ENCODE measurements around the gene PRR12. TPM values are rescaled to one million over a fixed set of nuclear protein-coding genes. Genes with fewer than 3 reads are reported as not detected.

The PRR12 gene
- total RNA-seq, 1 donor = 2.2 TPM

- Histone ChIP-seq H3K4me2 (ENCODE audit: insufficient read depth, low read length) (no peak overlapping the region), H3K9me3 (ENCODE audit: low read depth, low read length) (no peaks in the 10 kb centered on the region), H3K27ac (ENCODE audit: low read depth, low read length) (no peak overlapping the region), H3K36me3 (ENCODE audit: insufficient read depth, low read length) (peaks cover 19% of the 10 kb centered on the region), H3K79me2 (ENCODE audit: insufficient read depth, low read length) (peaks cover 70% of the 10 kb centered on the region), H3K4me1 (ENCODE audit: insufficient read depth, low read length) (peaks cover 11% of the 10 kb centered on the region), H3K4me3 (ENCODE audit: insufficient read depth, low read length) (no peak overlapping the region), H2AFZ (ENCODE audit: low read length) (no peak overlapping the region), H3K27me3 (ENCODE audit: insufficient read depth, low read length) (no peaks in the 10 kb centered on the region), H4K20me1 (ENCODE audit: insufficient read depth, low read length) (peaks cover 14% of the 10 kb centered on the region)
- peak; percentile 9 for DNase-seq (ENCODE audit: insufficient read length, low spot score, missing footprints)
- no peak for TF ChIP-seq CTCF (IDR thresholded peaks at IDR 0.05; ENCODE audit: extremely low read depth, low read depth, low read length)
Measured at GRCh38 chr19:49574206-49574755, 16.7 kb upstream of the PRR12 start.

- Histone ChIP-seq H3K27me3 (ENCODE audit: insufficient read depth, low read length) (no peaks in the 10 kb centered on the region), H3K36me3 (ENCODE audit: insufficient read depth, low read length) (peaks cover 15% of the 10 kb centered on the region), H4K20me1 (ENCODE audit: insufficient read depth, low read length) (peaks cover 12% of the 10 kb centered on the region), H3K4me2 (ENCODE audit: insufficient read depth, low read length) (peak overlapping the region; percentile 96), H3K27ac (ENCODE audit: low read depth, low read length) (peak overlapping the region; percentile 75), H3K79me2 (ENCODE audit: insufficient read depth, low read length) (peaks cover 54% of the 10 kb centered on the region), H3K9me3 (ENCODE audit: low read depth, low read length) (no peaks in the 10 kb centered on the region), H3K4me3 (ENCODE audit: insufficient read depth, low read length) (peak overlapping the region; percentile 91), H2AFZ (ENCODE audit: low read length) (no peak overlapping the region), H3K4me1 (ENCODE audit: insufficient read depth, low read length) (peaks cover 18% of the 10 kb centered on the region)
- DNase-seq (ENCODE audit: insufficient read length, low spot score, missing footprints) = no peak
- no peak for TF ChIP-seq CTCF (IDR thresholded peaks at IDR 0.05; ENCODE audit: extremely low read depth, low read depth, low read length)
Measured at GRCh38 chr19:49579193-49579592, 11.8 kb upstream of the PRR12 start.

GRCh38 chr19:49579947-49580263 lies 11.1 kb upstream of the PRR12 start:
- peaks cover 11% of the 10 kb centered on the region for H3K36me3 ChIP-seq (ENCODE audit: insufficient read depth, low read length)
- H4K20me1 ChIP-seq (ENCODE audit: insufficient read depth, low read length) = peaks cover 12% of the 10 kb centered on the region
- H3K79me2 ChIP-seq (ENCODE audit: insufficient read depth, low read length) = peaks cover 50% of the 10 kb centered on the region
- peak overlapping the region; percentile 75 for H3K27ac ChIP-seq (ENCODE audit: low read depth, low read length)
- no peaks in the 10 kb centered on the region for H3K27me3 ChIP-seq (ENCODE audit: insufficient read depth, low read length)
- TF ChIP-seq CTCF (IDR thresholded peaks at IDR 0.05; ENCODE audit: extremely low read depth, low read depth, low read length) = no peak
- peaks cover 18% of the 10 kb centered on the region for H3K4me1 ChIP-seq (ENCODE audit: insufficient read depth, low read length)
- H3K4me3 ChIP-seq (ENCODE audit: insufficient read depth, low read length) = peak overlapping the region; percentile 91
- peak overlapping the region; percentile 100 for H2AFZ ChIP-seq (ENCODE audit: low read length)
- no peaks in the 10 kb centered on the region for H3K9me3 ChIP-seq (ENCODE audit: low read depth, low read length)
- H3K4me2 ChIP-seq (ENCODE audit: insufficient read depth, low read length) = peak overlapping the region; percentile 96
- DNase-seq (ENCODE audit: insufficient read length, low spot score, missing footprints) = peak; percentile 10

DNA sequence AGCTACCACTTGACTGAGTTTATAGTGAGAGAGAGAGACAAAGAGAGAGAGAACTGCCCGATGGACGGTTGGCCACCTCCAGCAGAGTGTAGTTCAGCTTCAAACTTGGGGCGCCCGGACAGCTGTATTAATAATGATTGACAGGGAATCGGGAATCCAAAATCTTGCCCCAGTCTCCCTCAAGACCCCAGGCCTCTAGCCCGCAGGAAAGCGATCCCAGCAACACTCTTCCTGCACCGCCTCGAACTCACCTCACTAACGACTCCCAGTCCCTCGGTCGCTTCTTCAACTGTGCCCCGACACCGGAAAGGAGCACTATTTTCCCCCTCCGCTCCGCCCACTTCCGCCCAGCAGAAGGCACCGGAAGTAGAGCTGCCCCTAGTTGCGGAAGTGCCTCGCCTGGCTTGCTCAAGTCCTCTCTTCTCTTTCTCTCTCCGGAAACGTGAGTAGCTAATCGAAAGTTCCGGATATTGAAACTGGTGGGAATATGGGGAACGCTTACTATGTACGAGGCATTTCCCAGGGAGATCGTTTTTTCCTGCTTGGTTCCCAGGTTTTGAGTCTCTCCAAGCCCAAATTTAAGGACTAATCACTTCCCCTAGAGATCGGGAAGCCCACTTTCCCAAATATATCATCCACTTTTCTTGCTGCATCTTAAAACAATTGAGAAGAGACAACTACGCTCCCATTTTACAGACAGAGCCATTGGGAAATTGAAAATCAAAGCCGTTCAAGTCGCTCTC lies 10.5 kb upstream of the PRR12 start, which contains the start of gene NOSIP:
TSS of gene NOSIP (minus strand) at position 293 of the 743 bp plus-strand sequence. CDS start 19,865 bp downstream, outside the sequence.
- H3K4me2 ChIP-seq (ENCODE audit: insufficient read depth, low read length) = peak within 1 kb of the TSS; percentile 96
- peaks cover 12% of the 10 kb centered on the region for H4K20me1 ChIP-seq (ENCODE audit: insufficient read depth, low read length)
- no peaks in the 10 kb centered on the region for H3K9me3 ChIP-seq (ENCODE audit: low read depth, low read length)
- peaks cover 18% of the 10 kb centered on the region for H3K4me1 ChIP-seq (ENCODE audit: insufficient read depth, low read length)
- H2AFZ ChIP-seq (ENCODE audit: low read length) = peak within 1 kb of the TSS; percentile 100
- H3K27ac ChIP-seq (ENCODE audit: low read depth, low read length) = peak within 1 kb of the TSS; percentile 75
- DNase-seq (ENCODE audit: insufficient read length, low spot score, missing footprints) = peak; percentile 94
- no peak for TF ChIP-seq CTCF (IDR thresholded peaks at IDR 0.05; ENCODE audit: extremely low read depth, low read depth, low read length)
- H3K36me3 ChIP-seq (ENCODE audit: insufficient read depth, low read length) = peaks cover 7% of the 10 kb centered on the region
- H3K4me3 ChIP-seq (ENCODE audit: insufficient read depth, low read length) = peak within 1 kb of the TSS; percentile 91
- H3K27me3 ChIP-seq (ENCODE audit: insufficient read depth, low read length) = no peaks in the 10 kb centered on the region
- H3K79me2 ChIP-seq (ENCODE audit: insufficient read depth, low read length) = peaks cover 46% of the 10 kb centered on the region

Measured in osteoblast (primary cell).